SH-SY5Y (cell line): Measurements from ENCODE around the gene SAMM50.

Source experiments
- GATA2 ChIP-seq: IDR thresholded peaks from 2 replicates; pipeline ENCODE4 v1.6.1; 2011; ENCODE audit warnings: mild to moderate bottlenecking, low read depth, low read length
- GATA3 ChIP-seq: IDR thresholded peaks from 2 replicates; pipeline ENCODE4 v1.6.1; 2011; ENCODE audit warnings: low read depth, mild to moderate bottlenecking, low read length, moderate library complexity

DNA sequence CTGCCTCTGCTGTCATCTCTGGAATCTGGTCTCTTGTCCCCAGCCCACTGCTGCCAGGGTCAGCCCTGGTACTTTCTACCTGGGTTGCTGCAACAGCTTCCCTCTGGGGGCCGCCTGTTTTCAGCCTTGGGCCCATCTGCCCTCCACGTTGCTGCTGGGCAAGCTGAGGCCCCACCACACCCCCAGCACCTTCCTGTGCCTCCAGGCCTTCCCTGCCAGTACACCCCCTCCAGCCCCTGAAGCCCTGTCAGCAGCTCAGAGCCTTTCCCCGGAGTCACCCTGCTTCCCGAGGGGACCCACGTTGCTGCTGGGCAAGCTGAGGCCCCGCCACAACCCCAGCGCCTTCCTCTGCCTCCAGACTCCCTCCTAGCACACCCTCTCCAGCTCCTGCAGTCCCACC, 3.3 kb upstream of the SAMM50 start:
- no peak for TF ChIP-seq GATA2
- no peak for TF ChIP-seq GATA3
